ENCODE results near the gene TMPRSS4. TPM values are rescaled to one million over a fixed set of nuclear protein-coding genes. Genes with fewer than 3 reads are reported as not detected.

TMPRSS4 gene
- total RNA-seq, 1 experiment from 2014 or later: not detected

DNA sequence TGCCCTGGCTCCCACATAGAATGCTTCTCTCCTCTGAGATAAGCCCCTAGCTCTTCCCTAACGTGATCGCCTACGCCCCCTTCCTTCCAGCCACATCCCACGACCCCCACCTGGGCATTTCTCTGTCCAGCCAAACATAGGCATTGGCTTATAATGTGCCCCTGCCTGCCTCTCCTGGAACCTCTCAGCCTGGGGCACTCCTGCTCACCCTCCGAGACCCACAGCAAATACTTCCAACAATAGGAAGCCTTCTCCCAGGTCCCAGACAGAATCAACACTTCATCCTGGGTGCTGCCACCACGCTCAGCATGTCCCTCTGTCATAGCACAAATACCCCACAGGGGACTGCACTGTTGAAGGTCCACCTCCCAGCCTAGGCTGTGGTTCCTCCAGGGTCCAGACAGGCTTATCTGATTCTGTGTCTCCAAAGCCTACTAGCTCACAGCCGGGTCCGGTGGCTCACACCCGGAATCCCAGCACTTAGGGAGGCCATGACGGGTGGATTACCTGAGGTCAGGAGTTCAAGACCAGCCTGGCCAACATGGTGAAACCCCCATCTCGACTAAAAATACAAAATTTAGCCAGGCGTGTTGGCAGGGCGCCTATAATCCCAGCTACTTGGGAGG lies 24.2 kb upstream of the TMPRSS4 start:
- intact Hi-C loops (cut with micrococcal nuclease): loop anchor here (1.0 kb wide), 5 partner anchors 105 to 626 kb away; no protein-coding TSS in a partner anchor

DNA sequence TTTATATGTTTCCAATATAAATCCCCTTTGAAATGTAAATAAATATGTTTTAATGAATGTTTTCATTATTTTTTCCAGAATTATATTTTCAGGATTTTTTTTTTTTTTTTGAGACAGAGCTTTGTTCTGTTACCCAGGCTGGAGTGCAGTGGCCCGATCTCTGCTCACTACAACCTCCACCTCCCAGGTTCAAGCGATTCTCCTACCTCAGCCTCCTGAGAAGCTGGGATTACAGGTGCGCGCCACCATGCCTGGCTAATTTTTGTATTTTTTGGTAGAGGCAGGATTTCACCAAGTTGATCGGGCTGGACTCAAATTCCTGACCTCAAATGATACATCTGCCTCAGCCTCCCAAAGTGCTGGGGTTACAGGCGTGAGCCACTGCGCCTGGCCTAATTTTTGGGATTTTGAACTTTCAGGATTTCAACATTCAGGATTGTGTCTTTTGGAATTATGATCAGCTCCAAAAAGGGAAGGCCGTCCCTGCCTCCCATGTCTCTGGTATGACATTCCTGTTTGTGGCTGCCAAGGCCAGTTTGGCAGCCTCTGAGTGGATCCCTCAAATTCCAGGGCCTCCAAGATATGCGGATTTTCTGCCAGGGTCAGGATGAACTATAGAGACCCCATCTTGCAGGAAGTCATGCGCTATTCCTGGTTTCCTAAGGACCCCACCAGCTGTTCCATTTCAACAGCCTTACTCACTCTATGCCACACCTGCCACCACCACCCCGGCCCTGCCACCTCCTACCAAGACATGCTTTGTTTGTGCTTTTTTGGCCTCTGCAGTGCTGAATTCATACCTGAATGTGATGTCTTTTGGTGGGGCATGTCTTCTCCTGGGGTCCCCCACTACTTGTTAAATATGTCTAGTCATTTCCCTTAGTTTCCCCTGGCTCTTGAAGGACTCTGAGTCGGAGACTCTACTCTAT lies 21.9 kb upstream of the TMPRSS4 start:
- no peaks in the 10 kb centered on the region for H3K36me3 Mint-ChIP-seq (ENCODE audit: insufficient read depth, unreplicated experiment)
- peaks cover 39% of the 10 kb centered on the region for H3K27me3 Mint-ChIP-seq (ENCODE audit: insufficient read depth, unreplicated experiment)
- no peak for TF ChIP-seq CTCF (IDR thresholded peaks at IDR 0.05; ENCODE audit: unreplicated experiment)
- DNase-seq (ENCODE audit: unreplicated experiment): no peak
- intact Hi-C loops (cut with micrococcal nuclease): no loop called here
- H3K27ac Mint-ChIP-seq (ENCODE audit: low read depth, unreplicated experiment): no peak overlapping the region
- no peak overlapping the region for H3K4me3 Mint-ChIP-seq (ENCODE audit: unreplicated experiment)
- ChIA-PET POLR2A (no interaction called here), CTCF (interaction anchor here (0.7 to 4.8 kb wide), 15 partner anchors 9 to 247 kb away, joined by 3 to 44 read pairs (median 4); no protein-coding TSS in a partner anchor)
- no TSS peak for BruUV-seq (replicated peaks)
- H3K4me1 Mint-ChIP-seq (ENCODE audit: insufficient read depth, unreplicated experiment): no peaks in the 10 kb centered on the region
- H3K9me3 Mint-ChIP-seq (ENCODE audit: unreplicated experiment): no peaks in the 10 kb centered on the region

More for the DNA sequence above, 24.2 kb upstream of the TMPRSS4 start:
- POLR2A ChIA-PET: interaction anchor here (0.6 to 0.7 kb wide), 2 partner anchors 205 to 237 kb away, joined by 3 read pairs; no protein-coding TSS in a partner anchor
- H3K9me3 Mint-ChIP-seq (ENCODE audit: unreplicated experiment): no peaks in the 10 kb centered on the region
- H3K4me1 Mint-ChIP-seq (ENCODE audit: insufficient read depth, unreplicated experiment): no peaks in the 10 kb centered on the region
- no peak overlapping the region for H3K27ac Mint-ChIP-seq (ENCODE audit: low read depth, unreplicated experiment)
- no peak overlapping the region for H3K4me3 Mint-ChIP-seq (ENCODE audit: unreplicated experiment)
- no TSS peak for BruUV-seq (replicated peaks)
- no peak for TF ChIP-seq CTCF (IDR thresholded peaks at IDR 0.05; ENCODE audit: unreplicated experiment)
- CTCF ChIA-PET: interaction anchor here (0.6 to 4.8 kb wide), 46 partner anchors 9 to 1464 kb away, joined by 3 to 44 read pairs (median 4); partner anchors contain the start of genes DSCAML1 and FXYD2
- peaks cover 33% of the 10 kb centered on the region for H3K27me3 Mint-ChIP-seq (ENCODE audit: insufficient read depth, unreplicated experiment)
- no peak for DNase-seq (ENCODE audit: unreplicated experiment)
- no peaks in the 10 kb centered on the region for H3K36me3 Mint-ChIP-seq (ENCODE audit: insufficient read depth, unreplicated experiment)

DNA sequence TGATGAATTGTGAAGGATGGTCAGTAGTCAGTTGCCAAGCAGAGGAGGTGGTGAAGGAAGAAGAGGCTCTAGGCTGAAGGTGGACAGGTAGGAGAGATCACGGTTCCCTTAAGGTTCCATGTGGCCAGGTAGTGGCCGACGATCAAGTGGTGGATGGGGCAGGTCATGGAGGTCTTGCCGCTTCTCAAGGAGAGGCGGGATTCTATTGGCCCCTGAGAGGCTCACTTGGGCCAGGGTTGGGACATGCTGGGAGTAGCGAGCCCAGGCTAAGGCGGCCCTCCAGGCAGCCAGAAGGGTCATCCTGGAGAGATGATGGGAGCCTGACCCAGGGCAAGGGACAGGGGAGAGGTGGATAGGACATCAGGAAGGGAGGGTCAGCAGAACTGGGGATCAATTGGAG lies 20.9 kb upstream of the TMPRSS4 start:
- intact Hi-C loops (cut with micrococcal nuclease): no loop called here
- H3K4me3 Mint-ChIP-seq (ENCODE audit: unreplicated experiment): no peak overlapping the region
- no peaks in the 10 kb centered on the region for H3K9me3 Mint-ChIP-seq (ENCODE audit: unreplicated experiment)
- H3K27me3 Mint-ChIP-seq (ENCODE audit: insufficient read depth, unreplicated experiment): peaks cover 32% of the 10 kb centered on the region
- TF ChIP-seq CTCF (IDR thresholded peaks at IDR 0.05; ENCODE audit: unreplicated experiment): no peak
- ChIA-PET CTCF (interaction anchor here (1.1 to 1.4 kb wide), 4 partner anchors 81 to 221 kb away, joined by 3 to 4 read pairs (median 3); no protein-coding TSS in a partner anchor), POLR2A (no interaction called here)
- no peaks in the 10 kb centered on the region for H3K36me3 Mint-ChIP-seq (ENCODE audit: insufficient read depth, unreplicated experiment)
- H3K4me1 Mint-ChIP-seq (ENCODE audit: insufficient read depth, unreplicated experiment): no peaks in the 10 kb centered on the region
- no peak overlapping the region for H3K27ac Mint-ChIP-seq (ENCODE audit: low read depth, unreplicated experiment)
- no TSS peak for BruUV-seq (replicated peaks)
- no peak for DNase-seq (ENCODE audit: unreplicated experiment)

DNA sequence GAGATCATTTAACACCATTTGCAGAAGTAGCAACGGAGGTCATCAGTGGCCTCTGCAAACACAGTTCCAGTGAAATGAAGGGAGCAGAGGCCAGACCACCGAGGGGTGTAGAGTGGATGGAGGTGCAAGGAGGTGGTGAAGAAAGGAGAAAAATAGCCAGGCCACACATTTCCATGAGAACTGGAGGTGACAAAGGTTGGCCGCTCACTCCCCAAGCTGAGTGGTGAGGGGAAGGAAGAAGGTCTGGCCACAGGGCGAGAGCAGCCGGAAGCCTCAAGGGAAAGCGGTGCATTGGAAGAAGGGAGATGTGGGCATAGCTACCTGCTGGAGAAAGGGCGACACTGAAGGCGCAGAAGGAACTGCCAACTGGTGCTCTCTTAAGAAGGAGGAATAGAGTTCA lies 20.1 kb upstream of the TMPRSS4 start:
- TF ChIP-seq CTCF (IDR thresholded peaks at IDR 0.05; ENCODE audit: unreplicated experiment): no peak
- intact Hi-C loops (cut with micrococcal nuclease): no loop called here

More for the DNA sequence above, 20.1 kb upstream of the TMPRSS4 start:
- POLR2A ChIA-PET: no interaction called here
- H3K27me3 Mint-ChIP-seq (ENCODE audit: insufficient read depth, unreplicated experiment): peaks cover 25% of the 10 kb centered on the region
- no TSS peak for BruUV-seq (replicated peaks)
- no peaks in the 10 kb centered on the region for H3K4me1 Mint-ChIP-seq (ENCODE audit: insufficient read depth, unreplicated experiment)
- H3K4me3 Mint-ChIP-seq (ENCODE audit: unreplicated experiment): no peak overlapping the region
- CTCF ChIA-PET: interaction anchor here (1.0 to 1.7 kb wide), 2 partner anchors 114 to 249 kb away, joined by 4 read pairs; no protein-coding TSS in a partner anchor
- no peak overlapping the region for H3K27ac Mint-ChIP-seq (ENCODE audit: low read depth, unreplicated experiment)
- no peak for DNase-seq (ENCODE audit: unreplicated experiment)
- H3K36me3 Mint-ChIP-seq (ENCODE audit: insufficient read depth, unreplicated experiment): no peaks in the 10 kb centered on the region
- no peaks in the 10 kb centered on the region for H3K9me3 Mint-ChIP-seq (ENCODE audit: unreplicated experiment)

All from MCF 10A (cell line).